Measurements from ENCODE around the gene CCDC184. TPM values are rescaled to one million over a fixed set of nuclear protein-coding genes. Genes with fewer than 3 reads are reported as not detected.
"Not testable (repeated sequence)": the region's sequence is repeated elsewhere in the genome, so short reads cannot be mapped to it uniquely, and the experiment has no call there.

The CCDC184 gene
- total RNA-seq, 2 donors from 2014 or later = 0.48 to 0.74 TPM

DNA sequence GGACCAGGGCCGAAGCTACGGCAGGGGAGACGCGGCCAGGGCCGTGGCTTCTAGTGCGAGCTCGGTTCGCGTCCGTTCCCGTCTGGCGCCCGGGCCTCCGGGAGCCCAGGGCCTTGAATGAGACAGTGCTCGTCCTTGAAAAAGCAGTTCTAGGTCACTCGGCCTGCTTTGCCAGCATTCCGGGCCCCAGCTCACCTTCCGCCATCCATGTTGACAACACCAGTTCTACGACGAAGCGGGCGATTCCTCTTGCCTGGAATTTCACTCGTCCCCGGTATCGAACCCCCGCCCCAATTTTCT lies 15.2 kb downstream of the CCDC184 start:
- intact Hi-C loops (cut with DNase I) = no loop called here

DNA sequence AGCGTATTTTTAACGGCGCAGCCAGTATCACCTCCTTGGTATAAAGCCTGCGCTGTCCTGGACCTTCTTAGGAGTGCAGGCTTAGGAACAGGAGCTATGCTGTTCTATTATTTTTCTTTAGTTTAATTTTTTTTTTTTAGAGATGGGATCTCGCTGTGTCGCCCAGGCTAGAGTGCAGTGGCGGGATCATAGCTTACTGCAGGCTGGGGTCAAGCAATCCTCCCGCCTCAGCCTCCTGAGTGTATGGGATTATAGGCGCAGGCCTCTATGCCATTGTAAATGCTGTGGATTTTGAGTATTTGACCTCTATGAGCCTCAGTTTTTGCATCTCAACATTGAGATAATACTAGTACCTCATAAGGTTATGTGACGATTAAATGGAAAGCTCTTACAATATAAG lies 15.5 kb downstream of the CCDC184 start:
- DNase-seq (ENCODE audit: low spot score) = no peak
- intact Hi-C loops (cut with DNase I) = no loop called here

More for the DNA sequence above, 15.2 kb downstream of the CCDC184 start:
- peak; percentile 81 for DNase-seq (ENCODE audit: low spot score)

DNA sequence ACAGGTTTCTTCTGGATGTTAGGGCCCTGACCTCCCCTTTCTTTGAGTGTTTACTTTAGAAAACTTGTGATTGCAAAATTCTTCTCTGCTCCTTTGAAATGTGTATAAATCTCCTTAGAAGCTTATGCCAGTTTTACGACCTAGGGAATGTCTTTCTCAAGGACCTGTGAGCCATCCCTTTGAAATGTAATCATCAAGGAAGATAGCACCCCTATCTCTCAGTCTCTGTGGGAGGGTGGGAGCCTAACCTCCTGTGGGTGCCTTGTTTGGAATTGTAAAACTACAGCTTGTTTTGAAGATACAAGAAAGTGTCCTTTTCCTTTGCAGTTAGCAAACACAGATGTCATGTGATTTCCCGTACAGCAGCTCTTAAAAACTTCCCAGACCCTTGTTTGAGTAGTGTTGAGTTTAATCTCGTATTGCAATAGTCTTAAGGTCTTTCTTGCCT lies 16.4 kb downstream of the CCDC184 start:
- intact Hi-C loops (cut with DNase I) = no loop called here
- DNase-seq (ENCODE audit: low spot score) = no peak

DNA sequence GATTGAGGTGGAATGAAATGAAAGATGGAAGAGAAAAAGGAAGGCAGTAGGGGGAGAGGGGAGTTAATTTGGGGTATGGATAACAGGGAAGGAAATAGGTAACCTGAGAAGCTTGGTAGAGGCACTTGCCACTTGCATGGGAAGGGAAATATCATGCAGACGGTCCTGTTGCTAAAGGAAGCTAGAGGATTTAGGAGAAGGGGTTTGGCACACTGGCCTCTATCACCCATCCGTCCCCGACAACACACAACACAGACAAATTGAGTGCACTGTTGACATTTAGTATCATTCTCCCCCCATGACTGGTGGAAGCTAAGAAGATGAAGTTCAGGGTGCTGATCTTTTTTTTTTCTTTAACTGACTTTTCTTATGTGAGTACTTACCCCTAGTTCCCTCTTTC lies 17.6 kb downstream of the CCDC184 start:
- no peak for DNase-seq (ENCODE audit: low spot score)
- intact Hi-C loops (cut with DNase I) = no loop called here

DNA sequence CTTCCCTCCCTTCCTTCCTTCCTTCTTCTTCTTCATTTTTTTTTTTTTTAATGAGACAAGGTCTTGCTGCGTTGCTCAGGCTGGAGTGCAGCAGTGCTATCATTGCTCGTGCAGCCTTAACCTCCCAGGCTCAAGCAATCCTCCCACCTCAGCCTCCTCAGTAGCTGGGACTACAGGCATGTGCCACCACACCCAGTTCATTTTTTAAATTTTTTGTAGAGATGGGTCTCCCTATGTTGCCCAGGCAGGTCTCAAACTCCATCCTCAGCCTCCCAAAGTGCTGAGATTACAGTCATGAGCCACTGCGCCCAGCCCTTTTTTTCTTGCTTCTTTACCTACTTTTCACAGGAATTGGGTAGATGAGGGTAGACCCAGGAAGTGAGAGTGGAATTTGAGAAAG lies 18.1 kb downstream of the CCDC184 start:
- intact Hi-C loops (cut with DNase I) = no loop called here
- DNase-seq (ENCODE audit: low spot score) = no peak

DNA sequence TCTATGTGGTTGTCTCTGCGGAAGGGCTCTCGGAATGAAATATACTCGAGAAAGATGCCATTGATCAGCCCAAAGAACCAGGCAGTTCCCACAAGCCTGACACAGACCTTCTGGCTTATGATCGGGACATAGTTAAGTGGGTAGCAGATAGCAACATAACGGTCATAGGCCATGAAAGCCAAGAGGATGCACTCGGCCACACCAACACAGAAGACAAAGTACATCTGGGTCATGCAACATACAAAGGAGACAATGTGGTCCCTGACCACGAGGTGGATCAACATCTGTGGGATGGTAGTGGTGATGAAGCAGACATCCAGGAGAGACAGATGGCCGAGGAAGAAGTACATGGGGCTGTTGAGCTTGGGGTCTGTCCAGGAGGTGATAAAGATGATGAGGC lies 19.3 kb downstream of the CCDC184 start:
- intact Hi-C loops (cut with DNase I) = no loop called here

DNA sequence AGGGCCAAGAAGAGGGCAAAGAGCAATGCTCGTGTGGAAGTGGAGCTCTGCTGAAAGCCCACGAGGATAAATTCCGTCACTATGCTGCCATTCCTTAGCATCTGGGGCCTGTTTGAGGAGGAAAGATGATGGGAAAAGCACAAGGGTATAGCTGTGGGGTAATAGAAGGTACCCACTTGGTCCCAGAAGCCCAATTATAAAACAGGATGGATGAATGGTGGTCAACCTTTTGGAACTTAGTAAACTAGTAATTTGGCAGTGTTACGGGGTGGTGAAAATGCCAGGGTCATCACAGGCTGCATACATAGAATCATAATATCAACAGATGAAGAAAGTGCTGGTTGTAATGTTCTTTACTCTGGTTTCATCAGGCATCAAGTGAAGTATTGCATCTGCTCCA lies 19.7 kb downstream of the CCDC184 start, which contains the start of gene OR10AD1:
Gene OR10AD1 (minus strand): TSS at position 101 of the 400 bp plus-strand sequence. CDS start 0 bp downstream, at position 101.
- intact Hi-C loops (cut with DNase I) = no loop called here
- no peak for DNase-seq (ENCODE audit: low spot score)

More for the DNA sequence above, 19.3 kb downstream of the CCDC184 start:
- DNase-seq (ENCODE audit: low spot score) = no peak

DNA sequence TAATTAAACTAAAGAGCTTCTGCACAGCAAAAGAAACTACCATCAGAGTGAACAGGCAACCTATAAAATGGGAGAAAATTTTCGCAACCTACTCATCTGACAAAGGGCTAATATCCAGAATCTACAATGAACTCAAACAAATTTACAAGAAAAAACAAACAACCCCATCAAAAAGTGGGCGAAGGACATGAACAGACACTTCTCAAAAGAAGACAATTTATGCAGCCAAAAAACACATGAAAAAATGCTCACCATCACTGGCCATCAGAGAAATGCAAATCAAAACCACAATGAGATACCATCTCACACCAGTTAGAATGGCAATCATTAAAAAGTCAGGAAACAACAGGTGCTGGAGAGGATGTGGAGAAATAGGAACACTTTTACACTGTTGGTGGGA lies 26.1 kb downstream of the CCDC184 start:
- DNase-seq (ENCODE audit: low spot score); intact Hi-C loops (cut with DNase I): not testable (repeated sequence)

DNA sequence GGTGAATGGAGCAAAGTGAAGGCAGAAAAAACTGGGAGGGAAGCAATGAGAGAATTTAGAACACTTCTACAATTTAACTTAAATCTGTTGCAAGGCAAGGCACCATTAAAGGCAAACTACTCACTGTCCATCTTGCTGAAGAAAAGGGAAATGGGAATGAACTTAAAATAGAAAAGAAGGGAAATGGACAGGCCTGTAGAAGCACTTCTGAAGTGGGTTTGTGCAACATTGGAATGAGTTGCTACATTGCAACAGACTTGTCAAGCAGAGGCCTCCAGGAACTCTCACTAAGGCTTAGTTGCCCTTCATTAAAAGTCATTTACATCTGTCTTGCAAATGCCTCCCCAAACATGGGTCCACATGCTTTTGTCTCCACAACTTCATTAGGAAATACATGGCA lies 33.3 kb downstream of the CCDC184 start:
- DNase-seq (ENCODE audit: low spot score) = no peak
- intact Hi-C loops (cut with DNase I) = no loop called here

DNA sequence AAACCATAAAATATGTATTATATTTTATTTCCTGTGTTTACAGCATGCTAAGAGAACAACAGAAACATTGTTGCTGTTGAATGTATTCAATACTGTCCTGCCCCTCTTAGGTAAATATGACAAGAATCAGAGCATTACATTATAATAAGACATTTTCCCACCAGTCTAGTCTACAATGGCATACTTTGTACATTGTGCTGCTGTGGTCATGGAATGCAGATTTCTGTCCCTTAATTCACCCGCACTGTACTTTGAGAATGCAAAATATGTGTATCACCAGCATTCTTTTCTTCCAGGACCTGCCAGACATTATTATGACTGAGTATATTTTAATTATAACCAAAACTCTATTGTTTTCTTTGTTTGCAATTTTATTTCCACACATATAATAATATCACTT lies 36.2 kb downstream of the CCDC184 start:
- intact Hi-C loops (cut with DNase I) = no loop called here
- DNase-seq (ENCODE audit: low spot score) = no peak

DNA sequence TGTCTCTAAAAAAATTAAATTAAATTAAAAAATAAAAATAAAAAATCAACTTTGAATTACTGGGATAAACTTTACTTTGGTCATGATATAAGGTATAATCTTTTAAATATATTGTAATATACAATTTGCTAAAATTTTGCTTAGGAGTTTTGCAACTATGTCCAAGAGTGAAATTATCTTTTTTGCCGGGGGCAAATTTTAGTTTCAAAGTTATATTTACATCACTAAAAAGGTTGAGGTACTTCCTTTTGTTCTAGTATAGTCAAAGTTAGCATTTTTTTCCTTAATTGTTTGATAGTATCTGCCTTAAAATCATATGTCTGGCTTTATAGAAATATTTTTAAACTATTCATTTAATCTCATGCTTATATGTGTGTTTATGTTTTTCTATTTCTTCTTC lies 37.3 kb downstream of the CCDC184 start:
- no peak for DNase-seq (ENCODE audit: low spot score)
- intact Hi-C loops (cut with DNase I) = no loop called here

DNA sequence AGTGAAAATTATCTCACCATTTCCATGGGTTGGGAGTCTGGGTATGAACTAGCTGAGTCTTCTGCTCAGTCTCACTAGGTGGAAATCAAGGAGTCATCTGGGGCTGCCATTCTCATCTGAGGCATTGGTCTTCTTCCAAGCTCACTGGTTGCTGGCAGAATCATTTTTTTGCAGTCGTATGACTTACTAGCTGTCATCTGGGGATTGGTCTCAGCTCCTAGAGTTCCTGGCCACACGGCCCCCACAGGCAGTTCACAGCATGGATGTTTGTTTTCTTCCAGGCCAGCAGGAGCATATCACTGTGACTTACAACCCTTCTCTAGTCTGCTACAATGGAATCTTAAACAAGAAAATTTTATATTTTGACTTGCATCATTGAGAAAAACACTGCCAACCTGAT lies 38.2 kb downstream of the CCDC184 start:
- no peak for DNase-seq (ENCODE audit: low spot score)
- intact Hi-C loops (cut with DNase I) = no loop called here

DNA sequence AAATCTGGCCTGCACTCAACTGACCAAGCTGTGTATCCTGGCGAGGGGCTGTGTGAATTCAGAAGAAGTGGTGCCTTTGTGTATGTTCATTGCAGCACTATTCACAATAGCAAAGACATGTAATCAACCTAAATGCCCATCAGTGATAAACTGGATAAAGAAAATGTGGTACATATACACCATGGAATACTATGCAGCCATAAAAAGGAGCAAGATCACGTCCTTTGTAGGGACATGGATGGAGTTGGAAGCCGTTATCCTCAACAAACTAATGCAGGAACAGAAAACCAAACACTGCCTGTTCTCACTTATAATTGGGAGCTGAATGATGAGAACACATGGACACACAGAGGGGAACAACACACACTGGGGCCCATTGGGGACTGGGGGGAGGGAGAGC lies 41.1 kb downstream of the CCDC184 start:
- intact Hi-C loops (cut with DNase I); DNase-seq (ENCODE audit: low spot score): not testable (repeated sequence)

DNA sequence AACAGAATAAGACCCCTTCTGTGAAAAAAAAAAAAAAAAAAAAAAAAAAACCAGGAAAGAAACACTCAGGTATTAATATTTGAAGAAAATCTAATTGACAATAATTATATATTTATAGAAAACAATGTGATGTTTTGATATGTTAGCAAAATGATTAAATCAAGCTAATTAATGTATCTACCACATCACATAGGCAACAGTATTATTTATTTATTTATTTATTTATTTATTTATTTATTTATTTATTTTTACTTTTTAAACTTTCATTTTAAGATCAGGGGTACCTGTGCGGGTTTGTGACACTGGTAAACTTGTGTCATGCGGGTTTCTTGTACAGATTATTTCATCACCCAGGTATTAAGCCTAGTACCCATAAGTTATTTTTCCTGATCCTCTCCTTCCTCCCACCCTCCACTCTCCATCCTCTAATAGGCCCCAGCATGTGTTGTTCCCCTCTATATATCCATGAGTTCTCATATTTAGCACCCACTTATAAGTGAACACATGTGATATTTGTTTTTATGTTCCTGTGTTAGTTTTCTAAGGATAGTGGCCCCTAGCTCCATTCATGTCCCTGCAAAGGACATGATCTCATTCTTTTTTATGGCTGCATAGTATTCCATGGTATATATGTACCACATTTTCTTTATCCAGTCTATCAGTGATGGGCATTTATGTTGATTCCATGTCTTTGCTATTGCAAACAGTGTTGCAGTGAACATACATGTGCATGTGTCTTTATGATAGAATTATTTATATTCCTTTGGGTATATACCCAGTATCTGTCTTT lies 47.9 kb downstream of the CCDC184 start:
- DNase-seq (ENCODE audit: low spot score); intact Hi-C loops (cut with DNase I): not testable (repeated sequence)

Other genes with a start within 250 kb of the CCDC184 start
- 10 to 100 TPM; 29.5 to 36.1 TPM for gene TMEM106C, start 220.0 kb upstream of the CCDC184 start, total RNA-seq
- not detected for gene COL2A1, start 179.2 kb upstream of the CCDC184 start, total RNA-seq
- 10 to 100 TPM; 21.4 to 21.8 TPM for gene SENP1, start 77.6 kb upstream of the CCDC184 start, total RNA-seq
- gene PFKM, start 64.3 kb upstream of the CCDC184 start, total RNA-seq = 10 to 100 TPM; 44.7 to 49.0 TPM
- 10 to 100 TPM; 34.7 to 37.8 TPM for gene ASB8, start 26.1 kb upstream of the CCDC184 start, total RNA-seq
- not detected for gene OR10AD1, start 19.6 kb downstream of the CCDC184 start, total RNA-seq
- gene ZNF641, start 167.3 kb downstream of the CCDC184 start, total RNA-seq = 10 to 100 TPM; 16.8 to 22.3 TPM

Data from posterior vena cava (tissue), 2 donors.